ENCODE measurements around the gene DCLK2. TPM values are rescaled to one million over a fixed set of nuclear protein-coding genes. Genes with fewer than 3 reads are reported as not detected.

DCLK2 gene
- polyA plus RNA-seq, 4 donors: 0.67 to 1.9 (median 1.1) TPM

- Histone ChIP-seq H3K9me3 (ENCODE audit: control insufficient read depth in 2 of 2, insufficient read depth in 1 of 2, low read depth in 1 of 2, low read length in 1 of 2) (no peaks in the 10 kb centered on the region), H3K36me3 (ENCODE audit: control insufficient read depth in 3 of 3, insufficient read depth in 2 of 3, low read depth in 1 of 3, low read length in 3 of 3) (peaks cover 0 to 2% (median 0%) of the 10 kb centered on the region in 3 donors), H3K27me3 (ENCODE audit: control insufficient read depth in 3 of 3, insufficient read depth in 3 of 3, low read length in 3 of 3) (no peaks in the 10 kb centered on the region), H3K4me3 (ENCODE audit: low read depth in 1 of 3, low read length in 3 of 3) (no peak overlapping the region), H3K4me1 (ENCODE audit: control insufficient read depth in 3 of 3, insufficient read depth in 2 of 3, low read depth in 1 of 3, low read length in 2 of 3) (no peaks in the 10 kb centered on the region), H3K27ac (ENCODE audit: low read depth in 1 of 3, low read length in 2 of 3) (no peak overlapping the region)
- 65 to 90% (median 75%) methylated on average over 2 of the region's 2 CpGs for WGBS, 3 donors
- DNase-seq: no peak
- FAIRE-seq: no peak
Observed at GRCh38 chr4:150212927-150213326, 134.7 kb downstream of the DCLK2 start.

DNA sequence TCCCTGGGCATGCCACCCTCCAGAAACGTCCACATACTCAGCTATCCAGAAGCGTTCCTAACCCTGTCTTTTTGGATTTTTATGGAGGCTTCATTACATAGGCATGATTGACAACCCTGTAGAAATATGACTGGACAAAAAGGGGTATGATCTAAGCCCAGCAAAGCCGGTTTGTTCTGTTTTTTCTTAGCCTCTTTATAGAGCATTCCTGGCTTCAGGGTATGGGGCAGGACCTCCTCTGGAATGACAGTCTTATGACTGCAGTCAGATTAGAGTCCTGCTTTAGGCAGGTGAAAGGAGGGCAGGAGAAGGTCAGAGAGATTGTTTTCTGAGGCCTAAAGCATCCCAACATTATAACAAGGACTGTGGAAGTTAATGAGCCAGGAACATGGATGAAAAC is 137.4 kb downstream of the DCLK2 start:
- Histone ChIP-seq H3K27ac (ENCODE audit: low read depth in 1 of 3, low read length in 2 of 3) (no peak overlapping the region), H3K27me3 (ENCODE audit: control insufficient read depth in 3 of 3, insufficient read depth in 3 of 3, low read length in 3 of 3) (no peaks in the 10 kb centered on the region), H3K9me3 (ENCODE audit: control insufficient read depth in 2 of 2, insufficient read depth in 1 of 2, low read depth in 1 of 2, low read length in 1 of 2) (no peaks in the 10 kb centered on the region), H3K4me1 (ENCODE audit: control insufficient read depth in 3 of 3, insufficient read depth in 2 of 3, low read depth in 1 of 3, low read length in 2 of 3) (no peaks in the 10 kb centered on the region), H3K4me3 (ENCODE audit: low read depth in 1 of 3, low read length in 3 of 3) (no peak overlapping the region), H3K36me3 (ENCODE audit: control insufficient read depth in 3 of 3, insufficient read depth in 2 of 3, low read depth in 1 of 3, low read length in 3 of 3) (peaks cover 0 to 2% (median 0%) of the 10 kb centered on the region in 3 donors)
- FAIRE-seq (no peak), DNase-seq (no peak)
- WGBS, 3 donors: 77 to 84% (median 81%) methylated on average over 3 of the region's 3 CpGs

DNA sequence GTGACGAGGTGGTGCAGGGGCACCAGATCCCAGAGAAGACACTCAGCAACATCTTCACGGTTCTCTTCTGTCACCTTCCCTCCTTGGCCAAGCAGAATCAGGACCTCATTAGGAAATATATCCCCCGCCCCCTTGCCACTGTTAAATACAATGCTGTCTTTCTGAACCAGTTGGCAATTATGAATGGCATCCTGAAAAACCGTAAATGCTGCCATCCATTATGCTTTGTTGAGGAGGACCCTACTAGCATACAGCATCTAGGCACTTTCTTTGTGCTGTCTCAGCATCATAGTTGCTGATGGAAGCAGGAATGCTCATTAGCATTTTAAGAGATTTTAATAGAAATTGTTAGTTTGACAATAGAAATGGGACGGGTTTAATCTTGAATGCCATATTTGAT is 138.5 kb downstream of the DCLK2 start:
- Histone ChIP-seq H3K27me3 (ENCODE audit: control insufficient read depth in 3 of 3, insufficient read depth in 3 of 3, low read length in 3 of 3) (no peaks in the 10 kb centered on the region), H3K4me1 (ENCODE audit: control insufficient read depth in 3 of 3, insufficient read depth in 2 of 3, low read depth in 1 of 3, low read length in 2 of 3) (no peaks in the 10 kb centered on the region), H3K36me3 (ENCODE audit: control insufficient read depth in 3 of 3, insufficient read depth in 2 of 3, low read depth in 1 of 3, low read length in 3 of 3) (peaks cover 0 to 2% (median 0%) of the 10 kb centered on the region in 3 donors), H3K4me3 (ENCODE audit: low read depth in 1 of 3, low read length in 3 of 3) (no peak overlapping the region), H3K9me3 (ENCODE audit: control insufficient read depth in 2 of 2, insufficient read depth in 1 of 2, low read depth in 1 of 2, low read length in 1 of 2) (no peaks in the 10 kb centered on the region), H3K27ac (ENCODE audit: low read depth in 1 of 3, low read length in 2 of 3) (no peak overlapping the region)
- FAIRE-seq (no peak), DNase-seq (no peak)
- 86 to 91% (median 87%) methylated on average over 5 of the region's 5 CpGs for WGBS, 3 donors

GRCh38 chr4:150217192-150217591 is 138.9 kb downstream of the DCLK2 start:
- H3K27me3 ChIP-seq (ENCODE audit: control insufficient read depth in 3 of 3, insufficient read depth in 3 of 3, low read length in 3 of 3): no peaks in the 10 kb centered on the region
- H3K27ac ChIP-seq (ENCODE audit: low read depth in 1 of 3, low read length in 2 of 3): no peak overlapping the region
- no peaks in the 10 kb centered on the region for H3K4me1 ChIP-seq (ENCODE audit: control insufficient read depth in 3 of 3, insufficient read depth in 2 of 3, low read depth in 1 of 3, low read length in 2 of 3)
- H3K9me3 ChIP-seq (ENCODE audit: control insufficient read depth in 2 of 2, insufficient read depth in 1 of 2, low read depth in 1 of 2, low read length in 1 of 2): no peaks in the 10 kb centered on the region
- FAIRE-seq: no peak
- H3K4me3 ChIP-seq (ENCODE audit: low read depth in 1 of 3, low read length in 3 of 3): no peak overlapping the region
- WGBS, 3 donors: 38 to 56% (median 50%) methylated on average over 3 of the region's 3 CpGs
- DNase-seq: peak in 1 of 2 donors; percentile 7
- H3K36me3 ChIP-seq (ENCODE audit: control insufficient read depth in 3 of 3, insufficient read depth in 2 of 3, low read depth in 1 of 3, low read length in 3 of 3): peaks cover 0 to 2% (median 0%) of the 10 kb centered on the region in 3 donors

- WGBS, 3 donors: 62 to 70% (median 62%) methylated on average over 8 of the region's 8 CpGs
- H3K4me1 ChIP-seq (ENCODE audit: control insufficient read depth in 3 of 3, insufficient read depth in 2 of 3, low read depth in 1 of 3, low read length in 2 of 3): no peaks in the 10 kb centered on the region
- H3K9me3 ChIP-seq (ENCODE audit: control insufficient read depth in 2 of 2, insufficient read depth in 1 of 2, low read depth in 1 of 2, low read length in 1 of 2): no peaks in the 10 kb centered on the region
- no peak overlapping the region for H3K4me3 ChIP-seq (ENCODE audit: low read depth in 1 of 3, low read length in 3 of 3)
- H3K27ac ChIP-seq (ENCODE audit: low read depth in 1 of 3, low read length in 2 of 3): no peak overlapping the region
- FAIRE-seq (no peak), DNase-seq (no peak)
- no peaks in the 10 kb centered on the region for H3K27me3 ChIP-seq (ENCODE audit: control insufficient read depth in 3 of 3, insufficient read depth in 3 of 3, low read length in 3 of 3)
- peaks cover 0 to 2% (median 0%) of the 10 kb centered on the region in 3 donors for H3K36me3 ChIP-seq (ENCODE audit: control insufficient read depth in 3 of 3, insufficient read depth in 2 of 3, low read depth in 1 of 3, low read length in 3 of 3)
Observed at GRCh38 chr4:150217808-150218207, 139.6 kb downstream of the DCLK2 start.

DNA sequence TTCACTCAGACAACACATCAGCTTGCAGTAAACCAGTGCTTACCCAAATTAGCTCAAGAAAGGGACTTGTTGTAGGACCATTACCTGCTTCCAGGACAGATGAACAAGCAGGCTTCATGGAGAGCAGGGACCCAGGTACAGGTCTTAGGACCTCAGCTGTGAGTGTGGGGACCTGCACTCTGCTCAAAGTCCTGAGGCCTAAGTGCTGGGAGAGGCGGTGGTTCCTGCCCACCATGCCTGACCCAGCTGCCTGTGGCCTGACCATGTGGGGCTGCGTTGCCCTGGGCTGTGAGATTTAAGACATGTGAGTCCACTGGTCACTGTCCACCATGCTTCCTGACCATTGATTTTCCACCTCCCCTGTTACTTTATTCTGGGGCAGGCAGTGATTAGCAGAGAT is 140.2 kb downstream of the DCLK2 start:
- Histone ChIP-seq H3K4me1 (ENCODE audit: control insufficient read depth in 3 of 3, insufficient read depth in 2 of 3, low read depth in 1 of 3, low read length in 2 of 3) (no peaks in the 10 kb centered on the region), H3K27ac (ENCODE audit: low read depth in 1 of 3, low read length in 2 of 3) (no peak overlapping the region), H3K27me3 (ENCODE audit: control insufficient read depth in 3 of 3, insufficient read depth in 3 of 3, low read length in 3 of 3) (no peaks in the 10 kb centered on the region), H3K36me3 (ENCODE audit: control insufficient read depth in 3 of 3, insufficient read depth in 2 of 3, low read depth in 1 of 3, low read length in 3 of 3) (peaks cover 0 to 2% (median 0%) of the 10 kb centered on the region in 3 donors), H3K4me3 (ENCODE audit: low read depth in 1 of 3, low read length in 3 of 3) (no peak overlapping the region), H3K9me3 (ENCODE audit: control insufficient read depth in 2 of 2, insufficient read depth in 1 of 2, low read depth in 1 of 2, low read length in 1 of 2) (no peaks in the 10 kb centered on the region)
- DNase-seq: no peak
- 79 to 94% (median 90%) methylated on average over 2 of the region's 2 CpGs for whole genome bisulfite sequencing, 3 donors
- FAIRE-seq: no peak

GRCh38 chr4:150219841-150220240 is 141.6 kb downstream of the DCLK2 start:
- Histone ChIP-seq H3K27me3 (ENCODE audit: control insufficient read depth in 3 of 3, insufficient read depth in 3 of 3, low read length in 3 of 3) (no peaks in the 10 kb centered on the region), H3K9me3 (ENCODE audit: control insufficient read depth in 2 of 2, insufficient read depth in 1 of 2, low read depth in 1 of 2, low read length in 1 of 2) (no peaks in the 10 kb centered on the region), H3K36me3 (ENCODE audit: control insufficient read depth in 3 of 3, insufficient read depth in 2 of 3, low read depth in 1 of 3, low read length in 3 of 3) (peaks cover 0 to 2% (median 0%) of the 10 kb centered on the region in 3 donors), H3K4me1 (ENCODE audit: control insufficient read depth in 3 of 3, insufficient read depth in 2 of 3, low read depth in 1 of 3, low read length in 2 of 3) (no peaks in the 10 kb centered on the region), H3K4me3 (ENCODE audit: low read depth in 1 of 3, low read length in 3 of 3) (no peak overlapping the region), H3K27ac (ENCODE audit: low read depth in 1 of 3, low read length in 2 of 3) (no peak overlapping the region)
- no peak for FAIRE-seq
- 46 to 65% (median 57%) methylated on average over 4 of the region's 4 CpGs for WGBS, 3 donors
- DNase-seq: peak in 1 of 2 donors; percentile 28

GRCh38 chr4:150224896-150225591 is 146.8 kb downstream of the DCLK2 start:
- no peak overlapping the region for H3K4me3 ChIP-seq (ENCODE audit: low read depth in 1 of 3, low read length in 3 of 3)
- H3K36me3 ChIP-seq (ENCODE audit: control insufficient read depth in 3 of 3, insufficient read depth in 2 of 3, low read depth in 1 of 3, low read length in 3 of 3): no peaks in the 10 kb centered on the region
- no peak for DNase-seq
- H3K27ac ChIP-seq (ENCODE audit: low read depth in 1 of 3, low read length in 2 of 3): peak overlapping the region in 1 of 3 donors; percentile 18
- no peaks in the 10 kb centered on the region for H3K27me3 ChIP-seq (ENCODE audit: control insufficient read depth in 3 of 3, insufficient read depth in 3 of 3, low read length in 3 of 3)
- no peaks in the 10 kb centered on the region for H3K4me1 ChIP-seq (ENCODE audit: control insufficient read depth in 3 of 3, insufficient read depth in 2 of 3, low read depth in 1 of 3, low read length in 2 of 3)
- H3K9me3 ChIP-seq (ENCODE audit: control insufficient read depth in 2 of 2, insufficient read depth in 1 of 2, low read depth in 1 of 2, low read length in 1 of 2): no peaks in the 10 kb centered on the region
- WGBS, 3 donors: 75 to 88% (median 84%) methylated on average over 6 of the region's 6 CpGs
- no peak for FAIRE-seq

DNA sequence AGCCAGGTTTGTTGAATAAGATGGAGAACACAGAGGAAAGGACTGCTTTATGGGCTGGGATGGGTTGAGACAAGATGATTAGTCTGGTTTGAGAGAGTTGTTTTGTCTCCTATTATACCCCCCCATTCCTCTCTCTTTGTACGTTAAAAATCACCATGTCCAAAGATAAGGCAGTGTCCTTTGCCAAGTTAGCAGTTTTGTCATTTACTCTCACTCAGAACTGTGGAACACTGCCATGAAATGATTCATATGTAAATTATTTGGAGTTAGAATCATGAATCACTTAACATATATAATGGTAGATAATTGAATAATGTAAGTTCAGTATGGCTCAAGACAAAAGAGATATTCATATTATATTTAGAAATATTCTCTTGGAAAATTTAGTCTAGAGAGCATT is 151.3 kb downstream of the DCLK2 start:
- Histone ChIP-seq H3K4me3 (ENCODE audit: low read depth in 1 of 3, low read length in 3 of 3) (no peak overlapping the region), H3K9me3 (ENCODE audit: control insufficient read depth in 2 of 2, insufficient read depth in 1 of 2, low read depth in 1 of 2, low read length in 1 of 2) (no peaks in the 10 kb centered on the region), H3K36me3 (ENCODE audit: control insufficient read depth in 3 of 3, insufficient read depth in 2 of 3, low read depth in 1 of 3, low read length in 3 of 3) (no peaks in the 10 kb centered on the region), H3K4me1 (ENCODE audit: control insufficient read depth in 3 of 3, insufficient read depth in 2 of 3, low read depth in 1 of 3, low read length in 2 of 3) (no peaks in the 10 kb centered on the region), H3K27ac (ENCODE audit: low read depth in 1 of 3, low read length in 2 of 3) (no peak overlapping the region), H3K27me3 (ENCODE audit: control insufficient read depth in 3 of 3, insufficient read depth in 3 of 3, low read length in 3 of 3) (peaks cover 0 to 3% (median 0%) of the 10 kb centered on the region in 3 donors)
- WGBS, 3 donors: 5 to 32% (median 22%) methylated on average over 1 of the region's 1 CpG
- FAIRE-seq (no peak), DNase-seq (no peak)
